PFSK-1 (cell line): Measurements from ENCODE around the gene ARHGEF10L.

Experiments used
- FOXP2 ChIP-seq: optimal IDR thresholded peaks from 2 replicates; pipeline ENCODE3; 2011; ENCODE audit warnings: borderline replicate concordance, control low read depth, inconsistent platforms; ENCODE audit not compliant: insufficient read depth; ENCODE audit errors: extremely low read length, extremely low read depth
- POLR2AphosphoS5 ChIP-seq: IDR thresholded peaks from 2 replicates; pipeline ENCODE4 v1.6.1; 2012; ENCODE audit warnings: low read depth, mild to moderate bottlenecking, control low read depth, low read length, moderate library complexity
- SIN3A ChIP-seq: IDR thresholded peaks from 2 replicates; pipeline ENCODE4 v1.6.1; 2012; ENCODE audit warnings: mild to moderate bottlenecking, low read length, moderate library complexity, borderline replicate concordance; ENCODE audit not compliant: insufficient read depth
- TAF1 ChIP-seq: IDR thresholded peaks from 2 replicates; pipeline ENCODE4 v1.6.1; 2012; ENCODE audit warnings: low read length, control low read depth, borderline replicate concordance; ENCODE audit not compliant: insufficient read depth
- TF ChIP-seq, protein P1 (sequence below), 2 experiments: IDR thresholded peaks; 2 replicates each; pipeline versions ENCODE4 v1.6.1 to v1.8.0; 2011 to 2012; ENCODE audit warnings: low read depth in 2 of 2, low read length in 2 of 2, control low read depth in 1 of 2, inconsistent platforms in 1 of 2, mild to moderate bottlenecking in 1 of 2, moderate library complexity in 1 of 2; ENCODE audit not compliant: insufficient read depth in 1 of 2

ARHGEF10L gene

DNA sequence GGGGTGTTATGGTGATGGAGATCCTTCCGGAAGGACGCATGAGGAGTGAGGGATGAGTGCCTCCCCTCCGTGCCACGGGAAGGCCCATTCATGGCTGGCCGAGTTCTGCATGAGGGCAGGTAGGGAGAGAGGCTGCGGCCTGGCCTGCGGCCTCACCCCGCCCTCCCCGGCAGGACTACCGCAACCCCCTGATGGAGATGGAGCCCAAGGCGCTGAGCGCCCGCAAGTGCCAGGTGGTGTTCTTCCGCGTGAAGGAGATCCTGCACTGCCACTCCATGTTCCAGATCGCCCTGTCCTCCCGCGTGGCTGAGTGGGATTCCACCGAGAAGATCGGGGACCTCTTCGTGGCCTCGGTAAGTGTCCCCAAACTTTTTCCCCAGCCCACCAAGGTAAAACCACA is 83.3 kb downstream of the ARHGEF10L start:
- TF ChIP-seq FOXP2: no peak
- TF ChIP-seq, protein P1, sequence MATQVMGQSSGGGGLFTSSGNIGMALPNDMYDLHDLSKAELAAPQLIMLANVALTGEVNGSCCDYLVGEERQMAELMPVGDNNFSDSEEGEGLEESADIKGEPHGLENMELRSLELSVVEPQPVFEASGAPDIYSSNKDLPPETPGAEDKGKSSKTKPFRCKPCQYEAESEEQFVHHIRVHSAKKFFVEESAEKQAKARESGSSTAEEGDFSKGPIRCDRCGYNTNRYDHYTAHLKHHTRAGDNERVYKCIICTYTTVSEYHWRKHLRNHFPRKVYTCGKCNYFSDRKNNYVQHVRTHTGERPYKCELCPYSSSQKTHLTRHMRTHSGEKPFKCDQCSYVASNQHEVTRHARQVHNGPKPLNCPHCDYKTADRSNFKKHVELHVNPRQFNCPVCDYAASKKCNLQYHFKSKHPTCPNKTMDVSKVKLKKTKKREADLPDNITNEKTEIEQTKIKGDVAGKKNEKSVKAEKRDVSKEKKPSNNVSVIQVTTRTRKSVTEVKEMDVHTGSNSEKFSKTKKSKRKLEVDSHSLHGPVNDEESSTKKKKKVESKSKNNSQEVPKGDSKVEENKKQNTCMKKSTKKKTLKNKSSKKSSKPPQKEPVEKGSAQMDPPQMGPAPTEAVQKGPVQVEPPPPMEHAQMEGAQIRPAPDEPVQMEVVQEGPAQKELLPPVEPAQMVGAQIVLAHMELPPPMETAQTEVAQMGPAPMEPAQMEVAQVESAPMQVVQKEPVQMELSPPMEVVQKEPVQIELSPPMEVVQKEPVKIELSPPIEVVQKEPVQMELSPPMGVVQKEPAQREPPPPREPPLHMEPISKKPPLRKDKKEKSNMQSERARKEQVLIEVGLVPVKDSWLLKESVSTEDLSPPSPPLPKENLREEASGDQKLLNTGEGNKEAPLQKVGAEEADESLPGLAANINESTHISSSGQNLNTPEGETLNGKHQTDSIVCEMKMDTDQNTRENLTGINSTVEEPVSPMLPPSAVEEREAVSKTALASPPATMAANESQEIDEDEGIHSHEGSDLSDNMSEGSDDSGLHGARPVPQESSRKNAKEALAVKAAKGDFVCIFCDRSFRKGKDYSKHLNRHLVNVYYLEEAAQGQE (IDR thresholded peaks at IDR 0.05; ENCODE audit: insufficient read depth in 1 of 2, low read depth in 2 of 2, low read length in 2 of 2): no peak
- no peak for TF ChIP-seq POLR2AphosphoS5
- no peak for TF ChIP-seq TAF1
- no peak for TF ChIP-seq SIN3A

DNA sequence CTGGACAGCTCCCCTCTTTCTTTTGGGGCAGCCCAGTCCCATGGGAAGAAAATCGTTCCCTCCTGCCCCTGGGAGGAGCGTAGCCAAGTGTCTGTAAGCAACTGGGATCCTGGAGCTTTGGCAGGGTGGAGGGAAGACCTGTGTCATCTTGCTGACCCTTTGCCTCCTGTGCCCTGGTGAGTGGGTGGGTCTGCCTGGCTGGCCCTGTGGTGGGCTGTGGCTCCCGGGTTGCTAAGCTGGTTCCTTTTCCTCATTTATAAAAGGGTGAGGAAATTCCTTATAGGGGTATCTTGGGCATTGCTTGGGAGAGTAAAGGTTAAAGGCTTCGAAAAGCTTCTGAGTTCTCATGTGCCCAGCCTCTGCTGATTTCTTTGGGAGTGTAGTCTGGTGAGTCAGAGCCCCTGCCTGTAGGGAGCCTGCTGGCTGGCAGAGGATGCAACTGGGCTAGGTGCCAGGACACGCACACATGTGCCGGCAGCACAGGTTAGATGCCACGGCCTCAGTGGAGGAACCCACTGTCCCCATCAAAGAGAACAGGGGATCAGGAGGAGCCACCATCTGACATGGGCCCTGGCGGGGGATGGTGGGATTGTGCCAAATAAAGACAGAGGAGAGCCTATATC is 85.2 kb downstream of the ARHGEF10L start:
- no peak for TF ChIP-seq FOXP2
- no peak for TF ChIP-seq SIN3A
- TF ChIP-seq POLR2AphosphoS5: no peak
- TF ChIP-seq, protein P1 (IDR thresholded peaks at IDR 0.05; ENCODE audit: insufficient read depth in 1 of 2, low read depth in 2 of 2, low read length in 2 of 2): no peak
- no peak for TF ChIP-seq TAF1

DNA sequence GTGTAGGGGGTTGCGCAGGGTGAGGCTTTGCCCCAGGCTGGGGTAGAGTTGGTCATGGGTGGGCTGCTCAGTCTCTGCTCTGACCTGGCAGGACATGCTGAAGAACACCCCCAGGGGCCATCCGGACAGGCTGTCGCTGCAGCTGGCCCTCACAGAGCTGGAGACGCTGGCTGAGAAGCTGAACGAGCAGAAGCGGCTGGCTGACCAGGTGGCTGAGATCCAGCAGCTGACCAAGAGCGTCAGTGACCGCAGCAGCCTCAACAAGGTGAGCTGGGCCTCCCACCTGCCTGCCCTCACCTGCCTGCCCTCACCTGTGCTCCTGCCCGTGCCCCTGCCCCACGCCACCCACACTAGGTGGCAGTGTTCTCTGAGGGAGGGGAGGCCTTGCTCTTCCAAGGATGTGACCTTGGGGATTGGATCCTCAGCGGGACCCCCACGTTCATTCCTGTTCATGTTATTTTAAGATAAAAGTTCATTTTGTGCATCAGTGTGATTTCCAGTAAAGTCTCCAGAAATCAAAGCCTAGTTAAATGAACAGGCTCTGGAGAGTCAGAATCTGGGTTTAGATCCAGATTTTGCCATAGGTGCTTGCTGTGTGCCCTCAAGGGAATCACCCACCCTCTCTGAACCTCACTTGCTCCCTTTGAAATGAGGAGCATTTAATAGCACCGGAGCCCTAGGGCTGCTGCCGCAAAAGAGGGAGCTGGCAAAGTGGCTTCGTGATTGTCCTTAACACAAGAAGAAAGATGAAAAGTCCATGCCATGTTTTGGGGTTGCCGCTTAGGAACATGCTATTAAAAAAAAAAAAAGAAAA is 87.9 kb downstream of the ARHGEF10L start:
- TF ChIP-seq SIN3A (no peak), FOXP2 (no peak), POLR2AphosphoS5 (no peak), TAF1 (no peak)
- TF ChIP-seq, protein P1 (IDR thresholded peaks at IDR 0.05; ENCODE audit: insufficient read depth in 1 of 2, low read depth in 2 of 2, low read length in 2 of 2): no peak

DNA sequence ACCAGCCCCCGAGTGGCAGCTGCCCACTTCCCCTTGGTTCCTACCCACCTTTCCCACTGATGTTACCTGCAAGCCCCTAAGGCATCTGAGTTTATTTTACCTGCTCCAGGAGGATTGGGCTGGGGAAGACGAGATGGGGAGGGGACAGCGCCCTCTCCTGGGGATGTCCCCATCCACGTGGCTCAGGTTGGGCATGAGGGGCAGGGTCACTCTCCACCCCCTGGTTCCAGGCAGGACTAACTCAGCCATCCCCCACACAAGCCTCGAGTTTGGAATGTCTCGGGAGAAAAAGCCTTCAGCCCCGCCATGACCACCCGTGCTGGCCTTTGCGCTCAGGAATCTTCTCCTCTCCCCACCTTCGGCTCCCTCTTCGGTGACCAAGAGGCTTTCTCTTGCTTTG is 90.0 kb downstream of the ARHGEF10L start:
- no peak for TF ChIP-seq SIN3A
- no peak for TF ChIP-seq POLR2AphosphoS5
- TF ChIP-seq FOXP2: no peak
- TF ChIP-seq TAF1: no peak
- TF ChIP-seq, protein P1 (IDR thresholded peaks at IDR 0.05; ENCODE audit: insufficient read depth in 1 of 2, low read depth in 2 of 2, low read length in 2 of 2): no peak
